ENCODE data around the gene GABBR2.

GABBR2 gene

GRCh38 chr9:98259791-98260190 lies 448.9 kb downstream of the GABBR2 start:
- Histone ChIP-seq H3K36me3 (ENCODE audit: control insufficient read depth, low read length) (no peaks in the 10 kb centered on the region), H3F3A (ENCODE audit: control insufficient read depth, insufficient read depth) (peaks cover 10% of the 10 kb centered on the region), H3K79me2 (ENCODE audit: control insufficient read depth, low read length) (no peaks in the 10 kb centered on the region), H3K9me2 (replicated peaks; ENCODE audit: control insufficient read depth, low read length) (no peaks in the 10 kb centered on the region), H3K4me2 (ENCODE audit: low read length) (no peak overlapping the region), H3K4me1 (ENCODE audit: control insufficient read depth, low read length) (peaks cover 12% of the 10 kb centered on the region), H3K27me3 (ENCODE audit: control insufficient read depth, low read length) (peaks cover 2% of the 10 kb centered on the region; the same call in 1 of the 2 replicates), H3K9me3 (ENCODE audit: control insufficient read depth, insufficient read depth, low read length) (no peaks in the 10 kb centered on the region), H3K27ac (ENCODE audit: low read depth, low read length) (no peak overlapping the region), H3K4me3 (ENCODE audit: low read length) (no peak overlapping the region), H4K20me1 (ENCODE audit: control insufficient read depth, insufficient read depth, low read depth, low read length) (no peaks in the 10 kb centered on the region)
- no peak for TF ChIP-seq CTCF (IDR thresholded peaks at IDR 0.05; ENCODE audit: low read depth, low read length, poor library complexity, severe bottlenecking)
- TF ChIP-seq EZH2phosphoT487 (IDR thresholded peaks at IDR 0.05; ENCODE audit: borderline replicate concordance, low read length) = no peak

GRCh38 chr9:98256756-98257155 lies 452.0 kb downstream of the GABBR2 start:
- Histone ChIP-seq H3K36me3 (ENCODE audit: control insufficient read depth, low read length) (no peaks in the 10 kb centered on the region), H3F3A (ENCODE audit: control insufficient read depth, insufficient read depth) (peaks cover 14% of the 10 kb centered on the region), H3K27ac (ENCODE audit: low read depth, low read length) (peak overlapping the region; percentile 90), H3K4me2 (ENCODE audit: low read length) (peak overlapping the region; percentile 87), H3K9me2 (replicated peaks; ENCODE audit: control insufficient read depth, low read length) (no peaks in the 10 kb centered on the region), H3K27me3 (ENCODE audit: control insufficient read depth, low read length) (peaks cover 8% of the 10 kb centered on the region), H3K4me1 (ENCODE audit: control insufficient read depth, low read length) (peaks cover 18% of the 10 kb centered on the region), H3K9me3 (ENCODE audit: control insufficient read depth, insufficient read depth, low read length) (no peaks in the 10 kb centered on the region), H3K4me3 (ENCODE audit: low read length) (peak overlapping the region; percentile 90), H3K79me2 (ENCODE audit: control insufficient read depth, low read length) (no peaks in the 10 kb centered on the region), H4K20me1 (ENCODE audit: control insufficient read depth, insufficient read depth, low read depth, low read length) (no peaks in the 10 kb centered on the region)
- TF ChIP-seq CTCF (IDR thresholded peaks at IDR 0.05; ENCODE audit: low read depth, low read length, poor library complexity, severe bottlenecking) = no peak
- TF ChIP-seq EZH2phosphoT487 (IDR thresholded peaks at IDR 0.05; ENCODE audit: borderline replicate concordance, low read length) = no peak

- no peaks in the 10 kb centered on the region for H3K9me3 ChIP-seq (ENCODE audit: control insufficient read depth, insufficient read depth, low read length)
- TF ChIP-seq CTCF (IDR thresholded peaks at IDR 0.05; ENCODE audit: low read depth, low read length, poor library complexity, severe bottlenecking) (peak; percentile 35), EZH2phosphoT487 (IDR thresholded peaks at IDR 0.05; ENCODE audit: borderline replicate concordance, low read length) (no peak)
- H3K4me2 ChIP-seq (ENCODE audit: low read length) = peak within 1 kb of the TSS; percentile 87
- H3K4me1 ChIP-seq (ENCODE audit: control insufficient read depth, low read length) = peaks cover 18% of the 10 kb centered on the region
- no peaks in the 10 kb centered on the region for H3K79me2 ChIP-seq (ENCODE audit: control insufficient read depth, low read length)
- H4K20me1 ChIP-seq (ENCODE audit: control insufficient read depth, insufficient read depth, low read depth, low read length) = no peaks in the 10 kb centered on the region
- H3K27me3 ChIP-seq (ENCODE audit: control insufficient read depth, low read length) = peaks cover 8% of the 10 kb centered on the region
- H3K9me2 ChIP-seq (replicated peaks; ENCODE audit: control insufficient read depth, low read length) = no peaks in the 10 kb centered on the region
- H3K4me3 ChIP-seq (ENCODE audit: low read length) = peak within 1 kb of the TSS; percentile 90
- H3K27ac ChIP-seq (ENCODE audit: low read depth, low read length) = peak within 1 kb of the TSS; percentile 90
- H3F3A ChIP-seq (ENCODE audit: control insufficient read depth, insufficient read depth) = peaks cover 14% of the 10 kb centered on the region
- no peaks in the 10 kb centered on the region for H3K36me3 ChIP-seq (ENCODE audit: control insufficient read depth, low read length)
These were observed 453.0 kb downstream of the GABBR2 start, which contains the start of gene TBC1D2 for GRCh38 chr9:98255578-98256296. Gene TBC1D2 (minus strand): TSS chr9:98255649. CDS start chr9:98255541, 108 bp downstream.
